ENCODE results near the gene ANO4. TPM values are rescaled to one million over a fixed set of nuclear protein-coding genes. Genes with fewer than 3 reads are reported as not detected.
"Not testable (repeated sequence)": the region's sequence is repeated elsewhere in the genome, so short reads cannot be mapped to it uniquely, and the experiment has no call there.

Gene ANO4
- total RNA-seq, 1 donor from 2014 or later = not detected

- ATAC-seq = no peak
Observed at GRCh38 chr12:100954118-100954517, 159.5 kb downstream of the ANO4 start.

- no peak for ATAC-seq
Observed at GRCh38 chr12:100955139-100955538, 160.6 kb downstream of the ANO4 start.

GRCh38 chr12:100956311-100956852, 161.8 kb downstream of the ANO4 start:
- ATAC-seq = no peak

DNA sequence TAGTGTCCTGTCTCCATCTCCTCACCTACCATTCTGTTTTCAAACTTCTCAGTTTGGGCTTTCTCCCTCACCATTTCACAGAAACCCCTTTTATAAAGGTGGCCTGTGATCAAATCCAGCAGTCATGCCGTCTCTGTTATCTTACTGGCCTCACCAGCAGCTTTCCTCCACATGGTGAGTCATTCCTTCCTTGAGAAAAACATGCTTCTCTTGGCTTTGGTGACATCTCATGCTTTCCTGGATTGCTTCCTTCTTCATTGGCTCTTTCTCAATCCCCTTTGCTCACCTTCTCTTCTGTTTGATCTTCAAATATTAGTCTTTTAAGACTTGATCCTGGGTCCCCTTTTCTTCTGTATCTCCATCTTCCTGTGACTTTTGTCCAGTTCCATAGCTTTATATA, 164.9 kb downstream of the ANO4 start:
- no peak for ATAC-seq

DNA sequence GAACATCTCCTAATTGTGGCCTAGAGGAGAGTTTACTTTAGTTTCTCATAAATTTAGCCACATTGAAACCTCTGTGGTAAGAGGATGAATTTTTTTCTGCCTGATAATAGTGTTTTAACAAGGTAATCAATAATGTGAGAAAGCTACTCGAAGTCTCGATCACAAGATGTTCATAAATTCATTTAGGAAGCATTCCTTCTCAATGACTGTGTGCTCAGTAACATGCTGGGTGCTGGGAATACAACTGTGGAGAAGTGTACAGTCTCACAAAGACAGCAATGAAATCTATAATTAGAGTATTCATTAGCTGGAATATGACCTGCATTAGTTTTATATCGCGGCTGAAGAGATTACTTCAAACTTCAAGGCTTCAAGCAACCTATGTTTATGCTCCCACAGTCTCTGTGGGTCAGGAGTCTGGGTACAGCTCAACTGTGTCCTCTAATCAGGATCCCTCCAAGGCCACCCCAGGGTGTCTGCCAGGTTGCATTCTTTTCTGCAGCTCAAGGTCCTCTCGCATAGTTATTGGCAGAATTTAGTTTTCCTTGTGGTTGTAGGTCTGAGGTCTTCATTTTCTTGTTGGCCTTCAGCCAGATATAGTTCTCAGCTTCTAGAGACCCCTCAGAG, 167.6 kb downstream of the ANO4 start:
- no peak for ATAC-seq

DNA sequence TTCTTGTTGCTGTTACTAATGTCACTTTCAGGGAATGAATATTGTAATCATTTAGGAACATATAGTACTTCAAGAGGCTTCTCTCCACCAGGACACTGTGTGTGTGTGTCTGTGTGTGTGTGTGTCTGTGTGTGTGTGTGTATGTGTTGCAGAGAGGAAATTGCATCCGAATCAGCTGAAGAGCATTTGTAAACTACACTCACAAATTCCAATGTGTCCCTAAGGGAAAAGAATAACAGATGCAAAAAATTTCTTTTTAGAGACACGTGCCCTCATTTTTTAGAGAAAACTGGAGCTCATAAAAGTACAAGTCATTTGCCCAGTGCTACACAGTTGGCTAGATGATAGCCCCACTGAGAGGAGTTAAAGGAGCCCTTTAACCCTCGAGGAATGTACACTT, 168.8 kb downstream of the ANO4 start:
- ATAC-seq = no peak

DNA sequence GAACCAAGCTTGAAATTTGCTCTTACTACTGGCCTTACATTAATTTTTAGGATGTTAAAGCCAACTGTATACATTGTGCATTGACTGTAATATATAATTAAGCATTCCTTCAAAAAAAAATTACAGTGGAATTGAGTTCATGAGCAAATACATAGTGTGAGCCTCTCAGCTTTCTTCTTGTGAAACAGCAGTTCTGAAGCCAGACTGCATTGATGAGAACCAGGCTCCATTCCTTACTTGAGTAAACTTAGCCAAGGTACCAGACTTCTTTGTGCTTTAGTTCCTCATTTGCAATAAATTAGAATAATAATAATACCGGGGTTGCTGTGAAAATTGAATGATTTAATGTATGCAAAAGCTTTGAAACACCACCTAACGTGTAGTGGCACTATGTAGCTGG, 169.5 kb downstream of the ANO4 start:
- ATAC-seq = no peak

- ATAC-seq = no peak
Observed at GRCh38 chr12:100967189-100967588, 172.6 kb downstream of the ANO4 start.

GRCh38 chr12:100970894-100971293, 176.3 kb downstream of the ANO4 start:
- ATAC-seq = no peak

DNA sequence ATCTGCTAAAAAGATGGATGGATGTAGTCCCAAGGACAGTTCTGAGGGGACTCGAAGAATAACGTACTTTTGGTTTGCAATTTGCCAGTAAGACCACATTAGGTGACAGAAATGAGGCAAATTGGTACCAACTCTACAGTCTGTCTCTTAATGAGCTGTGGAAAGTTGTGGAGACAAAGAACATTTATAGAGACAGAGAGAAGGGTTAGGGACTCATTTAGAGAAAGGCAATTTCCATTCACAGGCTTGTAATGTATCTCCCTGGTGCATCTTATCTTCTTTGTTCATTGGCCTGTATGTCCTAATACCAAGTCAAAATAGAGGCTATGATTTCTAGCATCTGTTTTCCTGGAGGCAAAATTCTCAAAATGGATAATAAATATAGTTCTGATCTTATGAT, 177.5 kb downstream of the ANO4 start:
- no peak for ATAC-seq

DNA sequence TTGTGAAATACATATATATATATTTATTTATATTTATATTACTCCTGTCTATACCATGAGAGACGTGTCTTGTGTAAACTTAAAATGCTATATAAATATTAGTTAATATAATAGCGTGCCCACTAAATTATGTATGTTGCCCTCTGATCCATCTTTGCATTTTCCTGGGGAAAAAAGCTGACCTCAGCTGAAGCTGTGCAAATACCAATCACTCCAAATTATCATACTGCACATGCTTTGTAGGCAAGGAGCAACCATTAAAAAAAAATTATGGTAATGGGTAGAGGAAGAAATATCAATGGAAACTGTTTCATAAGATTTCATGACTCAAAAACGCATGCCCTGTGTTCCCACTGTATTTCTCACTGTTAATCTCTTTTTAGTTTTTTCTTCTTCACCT, 179.8 kb downstream of the ANO4 start:
- no peak for ATAC-seq

- no peak for ATAC-seq
Observed at GRCh38 chr12:100974747-100975146, 180.2 kb downstream of the ANO4 start.

GRCh38 chr12:100976735-100977134, 182.2 kb downstream of the ANO4 start:
- ATAC-seq = no peak

DNA sequence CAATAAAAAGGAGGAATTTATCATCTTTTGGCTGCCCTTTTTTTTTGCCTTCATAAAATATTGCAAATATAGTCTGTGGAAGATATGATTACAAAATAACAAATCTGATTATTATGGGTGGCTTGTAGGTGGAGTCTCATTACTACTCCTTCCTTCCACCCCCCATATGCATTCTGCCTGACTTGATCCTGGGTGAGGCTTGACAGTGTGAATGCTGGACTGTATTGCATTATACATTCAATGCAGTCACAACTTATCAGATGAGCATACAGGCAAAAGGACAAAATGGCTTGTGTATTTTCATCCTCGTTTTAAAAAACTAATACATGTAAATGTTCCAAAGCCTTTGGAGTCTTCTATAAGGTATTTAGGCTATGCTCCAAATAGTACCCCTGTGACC, 186.3 kb downstream of the ANO4 start:
- ATAC-seq = no peak

GRCh38 chr12:100982511-100983183, 188.1 kb downstream of the ANO4 start:
- no peak for ATAC-seq

GRCh38 chr12:100984796-100985195, 190.2 kb downstream of the ANO4 start:
- ATAC-seq = no peak

DNA sequence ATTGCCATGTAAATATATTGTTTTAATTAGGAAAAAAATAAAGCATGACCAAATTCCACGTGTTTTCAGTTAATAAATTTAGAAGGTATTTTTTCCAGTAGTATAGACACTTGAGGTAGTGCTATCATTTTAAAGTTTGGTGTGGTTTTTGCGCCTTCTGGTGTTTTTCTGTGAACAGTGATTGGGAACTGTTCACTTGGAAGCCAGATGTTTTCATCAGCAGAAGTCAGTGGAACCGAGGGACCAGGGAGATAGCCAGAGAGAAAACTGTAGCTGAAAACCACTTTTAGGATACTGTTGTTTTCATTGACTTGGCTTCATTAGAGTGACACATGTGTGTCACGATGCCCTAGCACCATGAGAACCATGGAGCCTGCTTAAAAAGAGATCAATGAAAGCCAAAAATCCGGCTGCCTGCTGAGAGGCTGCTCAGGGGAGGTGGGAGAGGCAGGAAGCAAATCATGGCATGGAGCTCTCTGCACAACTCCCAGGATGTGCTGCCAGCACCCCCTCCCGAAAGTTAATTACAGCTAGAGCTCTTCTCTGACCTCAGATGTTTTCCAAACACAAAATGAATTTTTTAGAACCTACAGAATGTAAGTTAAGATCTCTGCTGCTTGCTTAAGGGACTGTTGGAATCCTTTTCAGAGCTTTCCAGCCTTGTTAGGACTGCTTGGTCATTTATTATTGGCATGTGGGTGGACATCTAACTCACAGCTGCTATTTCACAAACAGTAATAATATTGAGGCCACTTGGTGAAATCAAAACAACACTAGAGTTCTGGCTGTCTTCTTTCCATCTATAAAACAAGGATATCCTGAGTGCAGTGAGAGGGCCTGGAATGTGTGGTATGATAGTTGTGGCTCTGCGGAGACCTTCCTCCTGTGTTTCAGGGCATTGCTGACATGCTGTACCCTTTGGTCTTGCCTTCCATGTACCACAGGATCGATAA, 192.3 kb downstream of the ANO4 start:
- ATAC-seq = no peak

DNA sequence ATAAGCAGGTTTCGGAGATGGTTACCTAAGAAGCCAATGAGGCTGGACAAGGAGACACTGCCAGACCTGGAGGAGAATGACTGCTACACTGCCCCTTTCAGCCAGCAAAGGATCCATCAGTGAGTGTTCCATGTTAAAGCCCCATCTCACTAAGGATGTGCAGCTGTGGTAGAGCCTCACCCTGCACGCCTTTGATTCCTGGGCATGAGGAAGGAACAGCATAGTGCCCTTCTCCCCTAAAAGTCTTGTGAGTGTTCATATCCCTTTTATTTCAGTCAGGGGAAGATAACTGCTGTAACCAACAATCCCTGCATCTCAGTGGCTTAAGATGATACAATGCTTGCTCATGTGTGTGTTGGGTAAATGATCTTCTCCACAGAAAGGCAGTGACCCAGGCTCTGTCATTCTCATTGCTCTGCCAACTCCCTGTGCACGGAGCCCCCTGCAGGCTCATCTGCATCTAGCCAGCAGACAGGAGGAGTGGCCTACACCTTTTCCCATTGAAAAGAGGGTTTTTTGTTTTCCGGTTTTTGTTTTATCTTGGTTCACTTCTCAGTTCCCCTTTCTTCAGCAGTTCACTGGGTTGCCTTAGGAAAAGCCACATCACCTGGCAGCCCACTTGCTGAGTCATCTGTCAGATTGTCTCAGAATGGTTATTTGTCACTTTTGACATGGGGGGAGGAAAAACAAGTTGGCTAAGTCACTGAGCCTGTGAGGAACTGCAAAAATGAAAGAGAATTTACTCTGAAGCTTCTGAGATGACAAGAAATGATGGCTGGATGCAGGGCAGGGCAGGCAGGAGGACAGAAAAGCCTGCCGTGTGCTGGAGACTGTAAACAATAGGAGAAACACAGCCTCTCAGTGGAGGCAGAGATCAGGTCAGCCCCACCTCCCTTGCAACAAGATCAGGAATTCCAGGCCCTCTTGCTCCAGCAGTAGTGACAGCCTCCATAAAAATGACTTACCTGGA, 193.3 kb downstream of the ANO4 start:
- ATAC-seq = no peak

GRCh38 chr12:100989509-100989908, 194.9 kb downstream of the ANO4 start:
- not testable (repeated sequence) for ATAC-seq

DNA sequence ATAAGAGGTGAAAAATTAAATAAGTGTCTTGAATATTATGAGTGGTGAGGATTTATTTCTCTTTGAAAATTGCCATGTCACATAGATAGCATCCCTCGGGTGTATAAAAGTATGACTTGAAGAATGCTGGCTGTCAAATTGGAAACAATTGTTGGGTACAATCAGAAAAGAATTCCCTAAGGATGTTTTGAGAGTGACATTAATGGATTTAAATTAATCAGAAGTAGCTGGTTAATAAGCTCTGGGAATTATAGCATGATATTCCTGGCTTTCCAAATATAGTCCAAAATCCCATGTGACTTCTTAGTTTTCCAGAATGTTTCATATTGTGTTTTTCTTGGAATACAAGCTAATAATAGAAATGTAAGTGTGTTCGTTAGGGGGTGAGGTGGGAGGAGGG, 196.5 kb downstream of the ANO4 start:
- ATAC-seq = no peak

GRCh38 chr12:100992194-100992593, 197.6 kb downstream of the ANO4 start:
- no peak for ATAC-seq

DNA sequence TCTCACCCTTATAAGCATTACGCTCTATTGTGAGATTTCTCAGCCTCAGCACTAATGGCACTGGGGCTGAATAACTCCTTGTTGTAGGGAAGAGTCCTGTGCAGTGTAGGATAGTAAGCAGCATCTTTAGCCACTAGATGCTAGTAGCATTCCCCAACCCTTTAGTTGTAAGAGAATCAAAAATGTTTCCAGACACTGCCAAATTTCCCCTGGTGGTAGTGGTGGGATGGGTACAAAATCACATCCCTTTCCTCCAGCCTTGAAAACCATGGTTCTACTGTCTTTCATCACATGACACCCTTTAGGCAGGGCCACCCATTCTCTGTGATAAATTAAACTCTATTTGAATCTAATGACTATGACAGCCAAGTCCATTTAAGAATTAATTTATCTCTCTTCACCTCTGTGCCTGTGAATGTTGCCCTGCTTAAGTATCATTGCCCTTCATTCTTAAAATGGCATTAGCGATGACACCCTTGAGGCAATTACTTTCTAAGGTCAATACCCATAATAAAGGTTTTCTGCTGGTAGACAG, 199.4 kb downstream of the ANO4 start:
- ATAC-seq = no peak

Data from esophagus mucosa (tissue), 1 donor.